Nasal cavity respiratory epithelium epithelial cell of viscerocranial mucosa (primary cell): ENCODE measurements around the gene MROH7. TPM values are rescaled to one million over a fixed set of nuclear protein-coding genes. Genes with fewer than 3 reads are reported as not detected.

Experiments
- total RNA-seq: library from RNA; depleted of rRNA; stranded (reverse); fragments of >200 nt; gene quantifications from 2 replicates; pipeline ENCODE4 v1.2.3, GENCODE V29; 2014

Gene MROH7
- 0.36 TPM in 1 of 2 replicates, not detected in the other for total RNA-seq

DNA sequence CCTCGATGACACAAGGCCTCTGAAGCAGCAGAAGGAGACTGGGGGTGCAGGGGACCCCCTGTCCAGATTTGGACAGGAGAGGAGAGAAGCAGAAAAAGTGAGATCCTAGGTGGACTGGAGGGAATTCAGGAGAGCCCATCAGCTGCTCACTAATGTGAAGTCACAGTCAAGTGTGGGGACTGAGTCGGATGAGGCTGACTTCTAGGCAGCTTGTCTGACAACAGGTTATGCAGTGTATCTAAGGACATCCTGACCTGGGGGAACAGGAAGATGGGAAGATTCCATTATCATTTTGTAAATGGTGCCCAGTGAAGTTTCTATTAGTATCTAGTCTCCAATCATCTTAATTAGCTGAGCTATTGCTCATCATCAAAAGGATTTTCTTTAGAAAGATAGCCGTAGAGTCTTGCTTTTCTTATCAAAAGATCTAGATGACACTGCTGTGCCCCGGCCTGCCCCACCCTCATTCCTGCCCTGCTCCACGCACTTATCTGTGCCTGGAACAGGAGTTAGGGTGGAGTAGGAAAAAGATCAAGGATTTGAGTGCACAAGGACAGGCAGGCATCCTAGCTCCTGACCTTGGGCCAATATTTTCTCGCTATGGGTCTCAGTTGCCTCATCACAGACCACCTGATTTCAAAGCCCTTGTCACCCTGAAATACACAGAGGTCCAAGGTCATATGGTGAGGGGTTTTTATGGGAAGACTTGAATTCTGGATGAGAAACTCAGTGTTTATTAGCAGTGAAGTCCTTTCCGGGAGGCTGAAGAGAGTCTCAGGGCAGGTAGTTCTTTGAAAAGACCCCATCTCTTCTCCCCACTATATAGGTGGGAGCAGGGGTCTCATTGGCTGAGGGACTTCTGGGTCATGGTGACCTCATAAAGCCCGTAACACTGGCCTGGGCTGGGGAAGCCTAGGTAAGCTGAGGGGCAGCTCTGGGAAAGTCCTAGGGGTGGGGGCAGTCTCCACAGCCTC, at the start of gene MROH7:
Gene MROH7, plus strand, starts transcription at position 924 of the 974 bp plus-strand sequence. CDS start 11,141 bp downstream, outside the sequence.

DNA sequence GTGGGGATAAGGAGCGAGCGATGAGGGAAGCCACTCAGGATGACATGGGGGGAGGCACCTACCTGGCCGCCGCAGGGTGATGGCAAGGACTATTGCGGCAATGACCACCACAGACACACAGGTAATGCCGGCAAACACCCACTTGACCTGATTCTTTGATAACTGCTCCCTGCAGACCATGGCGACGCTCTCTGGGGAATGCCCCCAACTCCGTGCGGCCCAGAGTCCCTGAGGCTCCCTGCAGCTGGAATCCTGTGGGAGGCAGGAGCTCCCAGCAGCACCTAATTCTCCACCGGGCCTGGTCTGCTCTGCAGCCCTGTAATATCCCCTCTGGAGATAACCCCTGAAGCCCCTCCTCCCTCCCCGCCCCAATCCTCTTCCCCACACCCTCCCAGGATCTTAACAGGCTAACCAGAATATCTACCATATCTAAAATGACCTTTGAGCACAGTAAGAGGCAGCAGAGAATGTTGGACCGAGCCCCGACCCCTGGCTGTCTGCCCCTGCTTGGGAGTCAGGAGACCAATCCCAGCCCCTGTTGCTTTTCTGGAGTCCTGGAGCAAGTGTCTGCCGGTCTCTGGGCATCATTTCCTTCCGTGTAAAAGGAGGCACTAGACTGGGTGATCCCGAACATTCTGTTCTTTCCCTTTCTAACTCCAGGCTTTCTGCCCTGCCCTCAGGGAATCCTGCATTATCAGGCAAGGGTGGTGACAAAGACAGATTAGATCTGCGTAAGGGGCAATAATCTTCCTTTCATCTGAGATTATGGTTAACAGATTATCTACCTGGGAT, 18.2 kb upstream of the MROH7 start, which contains the start of gene FAM151A:
Gene FAM151A, minus strand, starts transcription at position 310 of the 792 bp plus-strand sequence. Its CDS starts 130 bp downstream, at position 180.

DNA sequence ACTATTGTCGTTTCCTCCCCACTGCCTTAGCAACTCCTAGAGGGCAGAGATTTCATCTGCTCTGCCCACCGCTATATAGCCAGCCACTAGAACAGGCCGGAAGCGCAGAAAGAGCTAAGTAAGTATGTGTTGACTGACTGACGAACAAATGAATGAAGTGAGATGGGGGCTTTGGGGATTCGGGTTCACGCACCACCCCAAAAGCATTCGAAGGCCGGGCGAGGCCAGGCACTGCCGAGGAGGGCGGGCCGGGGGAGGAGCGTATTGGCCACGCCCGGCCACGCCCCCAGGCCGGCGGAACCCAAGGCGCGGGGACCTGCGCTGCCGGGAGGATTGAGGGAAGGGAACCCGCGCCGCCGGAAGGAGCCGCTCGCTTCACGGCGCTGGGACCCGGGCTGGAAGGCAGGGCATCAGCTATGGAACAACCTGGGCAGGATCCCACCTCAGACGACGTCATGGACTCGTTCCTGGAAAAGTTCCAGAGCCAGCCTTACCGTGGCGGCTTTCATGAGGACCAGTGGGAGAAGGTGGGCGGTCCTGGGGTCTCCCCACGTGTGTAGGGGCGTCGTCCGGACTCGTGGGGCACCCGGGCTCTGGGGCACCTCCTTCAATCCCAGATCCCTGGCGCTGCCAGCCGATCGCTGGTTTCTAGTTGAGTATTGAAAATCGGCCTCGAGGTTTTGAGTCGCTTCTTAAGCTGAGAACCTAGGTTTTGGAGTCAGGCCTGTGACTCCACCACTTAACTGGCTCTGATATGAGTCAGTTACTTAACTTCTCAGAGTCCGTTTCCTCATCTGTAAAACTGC, 74.1 kb downstream of the MROH7 start, which contains the start of gene TTC4:
Gene TTC4, plus strand, starts transcription at position 369 of the 806 bp plus-strand sequence. Its CDS starts 48 bp downstream, at position 417.

Other genes with a start within 250 kb of the MROH7 start
- gene SSBP3, start 235.4 kb upstream of the MROH7 start, total RNA-seq, result 3.1 and 5.3 TPM in 2 replicates
- 2.4 and 12.6 TPM in 2 replicates for gene ACOT11, start 93.6 kb upstream of the MROH7 start, total RNA-seq
- gene FAM151A, start 18.3 kb upstream of the MROH7 start, total RNA-seq, result not detected in 2 replicates
- gene TTC4, start 74.1 kb downstream of the MROH7 start, total RNA-seq, result 29.3 and 32.8 TPM in 2 replicates
- 5.5 and 6.7 TPM in 2 replicates for gene PARS2, start 122.7 kb downstream of the MROH7 start, total RNA-seq
- gene TTC22, start 159.5 kb downstream of the MROH7 start, total RNA-seq, result 6.8 and 27.6 TPM in 2 replicates
- gene DHCR24, start 245.4 kb downstream of the MROH7 start, total RNA-seq, result 116 and 550 TPM in 2 replicates